Osteocyte (in vitro differentiated cells): ENCODE results near the gene ALK. TPM values are rescaled to one million over a fixed set of nuclear protein-coding genes. Genes with fewer than 3 reads are reported as not detected.

Experiments
- DNase-seq: peaks from one replicate; pipeline ENCODE4 v3.0.0; 2021; ENCODE audit warnings: mixed read lengths; ENCODE audit not compliant: unreplicated experiment; ENCODE audit errors: extremely low spot score
- H3K27ac Mint-ChIP-seq: one replicate; pipeline ENCODE4 v1.8.0; 2021; ENCODE audit warnings: mild to moderate bottlenecking, mixed read lengths; ENCODE audit not compliant: unreplicated experiment
- H3K27me3 Mint-ChIP-seq: one replicate; pipeline ENCODE4 v1.8.0; 2021; ENCODE audit warnings: mixed read lengths; ENCODE audit not compliant: unreplicated experiment
- H3K36me3 Mint-ChIP-seq: one replicate; pipeline ENCODE4 v1.8.0; 2021; ENCODE audit warnings: mixed read lengths; ENCODE audit not compliant: unreplicated experiment
- H3K4me1 Mint-ChIP-seq: one replicate; pipeline ENCODE4 v1.8.0; 2021; ENCODE audit warnings: mixed read lengths; ENCODE audit not compliant: unreplicated experiment
- H3K4me3 Mint-ChIP-seq: one replicate; pipeline ENCODE4 v1.8.0; 2021; ENCODE audit warnings: mild to moderate bottlenecking, moderate library complexity, mixed read lengths; ENCODE audit not compliant: unreplicated experiment
- H3K9me3 Mint-ChIP-seq: one replicate; pipeline ENCODE4 v1.8.0; 2021; ENCODE audit warnings: mixed read lengths; ENCODE audit not compliant: unreplicated experiment
- total RNA-seq: library from RNA; stranded (reverse); gene quantifications from 2 replicates; pipeline ENCODE4 v1.2.1, GENCODE V29; 2021
- TF ChIP-seq, protein P1 (sequence below): fragments of 200-600 bp; sonication (generic); IDR thresholded peaks from 2 replicates; pipeline ENCODE4 v1.5.0; 2021; ENCODE audit warnings: antibody characterized with exemption, mild to moderate bottlenecking, moderate library complexity

ALK gene
- total RNA-seq, 1 donor from 2014 or later, result not detected

DNA sequence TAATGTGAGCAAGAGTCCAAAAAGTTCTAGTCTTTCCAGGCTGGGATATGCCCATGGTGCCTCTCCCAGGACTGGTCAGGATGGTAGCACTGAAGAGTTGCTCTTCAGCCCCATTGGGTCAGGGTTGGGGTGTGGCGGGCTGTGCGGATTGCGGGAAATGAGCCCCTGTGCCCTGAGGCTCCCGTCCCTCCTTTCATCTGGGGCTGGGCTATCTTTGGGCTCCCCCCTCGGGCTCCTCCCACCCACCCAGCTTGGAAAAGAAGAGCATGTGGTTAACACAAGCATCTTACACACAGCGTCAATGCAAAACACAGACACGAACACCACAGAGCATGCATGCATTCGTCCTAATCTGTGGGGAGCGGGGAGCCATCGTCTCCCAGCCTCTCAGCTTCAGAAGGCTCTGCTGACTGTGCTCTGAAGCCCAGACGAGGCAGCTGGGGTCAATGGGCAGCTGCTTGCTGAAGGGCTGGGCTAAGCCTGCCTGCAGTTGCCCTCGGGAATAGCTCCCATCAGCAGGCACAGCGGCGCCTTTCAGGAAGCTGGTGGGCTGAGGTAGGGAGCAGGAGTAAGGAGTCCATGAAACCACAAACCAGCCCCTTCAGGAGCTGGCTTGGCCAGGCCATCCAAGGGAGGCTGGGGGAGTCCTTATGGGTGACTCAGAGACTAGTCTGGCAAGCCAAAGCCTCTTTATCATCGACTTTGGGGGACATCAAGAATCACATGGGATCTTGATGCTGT is 693.3 kb downstream of the ALK start:
- DNase-seq, result no peak
- Mint-ChIP-seq H3K36me3 (no peaks in the 10 kb centered on the region), H3K9me3 (no peaks in the 10 kb centered on the region), H3K27me3 (peaks cover 26% of the 10 kb centered on the region), H3K27ac (no peak overlapping the region), H3K4me1 (peaks cover 4% of the 10 kb centered on the region), H3K4me3 (no peak overlapping the region)
- TF ChIP-seq, protein P1, sequence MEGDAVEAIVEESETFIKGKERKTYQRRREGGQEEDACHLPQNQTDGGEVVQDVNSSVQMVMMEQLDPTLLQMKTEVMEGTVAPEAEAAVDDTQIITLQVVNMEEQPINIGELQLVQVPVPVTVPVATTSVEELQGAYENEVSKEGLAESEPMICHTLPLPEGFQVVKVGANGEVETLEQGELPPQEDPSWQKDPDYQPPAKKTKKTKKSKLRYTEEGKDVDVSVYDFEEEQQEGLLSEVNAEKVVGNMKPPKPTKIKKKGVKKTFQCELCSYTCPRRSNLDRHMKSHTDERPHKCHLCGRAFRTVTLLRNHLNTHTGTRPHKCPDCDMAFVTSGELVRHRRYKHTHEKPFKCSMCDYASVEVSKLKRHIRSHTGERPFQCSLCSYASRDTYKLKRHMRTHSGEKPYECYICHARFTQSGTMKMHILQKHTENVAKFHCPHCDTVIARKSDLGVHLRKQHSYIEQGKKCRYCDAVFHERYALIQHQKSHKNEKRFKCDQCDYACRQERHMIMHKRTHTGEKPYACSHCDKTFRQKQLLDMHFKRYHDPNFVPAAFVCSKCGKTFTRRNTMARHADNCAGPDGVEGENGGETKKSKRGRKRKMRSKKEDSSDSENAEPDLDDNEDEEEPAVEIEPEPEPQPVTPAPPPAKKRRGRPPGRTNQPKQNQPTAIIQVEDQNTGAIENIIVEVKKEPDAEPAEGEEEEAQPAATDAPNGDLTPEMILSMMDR, result no peak

DNA sequence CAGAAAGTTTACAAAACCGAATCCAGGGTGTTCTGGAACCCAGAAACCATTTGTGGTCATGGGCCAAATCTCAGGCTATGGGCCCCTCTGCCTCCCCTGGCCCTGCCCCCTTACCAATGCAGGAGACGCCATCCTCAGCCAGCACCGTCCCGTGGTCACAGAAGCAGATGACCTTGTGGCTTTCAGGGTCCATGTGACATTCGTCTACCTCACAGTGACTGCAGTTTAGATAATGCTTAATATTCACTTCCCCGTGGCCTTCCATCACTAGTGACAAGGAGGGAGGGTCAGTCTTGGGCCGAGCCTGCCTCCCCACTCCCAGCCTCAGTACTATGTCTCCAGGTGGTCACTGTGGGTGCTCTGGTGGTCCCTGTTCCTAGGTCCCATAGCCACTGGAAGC is 694.6 kb downstream of the ALK start:
- no peak overlapping the region for H3K4me3 Mint-ChIP-seq
- H3K4me1 Mint-ChIP-seq, result peaks cover 4% of the 10 kb centered on the region
- H3K9me3 Mint-ChIP-seq, result no peaks in the 10 kb centered on the region
- peaks cover 28% of the 10 kb centered on the region for H3K27me3 Mint-ChIP-seq
- no peak overlapping the region for H3K27ac Mint-ChIP-seq
- DNase-seq, result no peak
- no peaks in the 10 kb centered on the region for H3K36me3 Mint-ChIP-seq
- TF ChIP-seq, protein P1, result no peak

DNA sequence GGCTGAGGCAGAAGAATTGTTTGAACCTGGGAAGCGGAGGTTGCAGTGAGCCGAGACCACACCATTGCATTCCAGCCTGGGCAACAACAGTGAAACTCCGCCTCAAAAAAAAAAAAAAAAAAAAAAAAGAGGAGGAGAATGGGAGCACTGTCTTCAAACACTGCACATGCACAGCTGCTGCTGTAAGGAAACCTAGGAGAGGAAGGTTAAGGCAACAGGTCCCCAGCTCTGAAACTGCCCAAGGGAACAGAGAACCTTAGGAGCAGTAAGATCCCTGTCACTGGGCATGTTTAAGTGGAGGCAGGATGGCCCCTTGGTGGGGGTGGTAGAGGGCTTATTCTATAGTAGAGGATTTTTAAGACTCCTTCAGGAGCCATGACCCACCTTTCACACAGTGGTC is 695.0 kb downstream of the ALK start:
- TF ChIP-seq, protein P1, result no peak
- Mint-ChIP-seq H3K27me3 (peaks cover 31% of the 10 kb centered on the region), H3K36me3 (no peaks in the 10 kb centered on the region), H3K4me1 (peaks cover 4% of the 10 kb centered on the region), H3K27ac (no peak overlapping the region), H3K4me3 (no peak overlapping the region), H3K9me3 (no peaks in the 10 kb centered on the region)
- DNase-seq, result no peak

DNA sequence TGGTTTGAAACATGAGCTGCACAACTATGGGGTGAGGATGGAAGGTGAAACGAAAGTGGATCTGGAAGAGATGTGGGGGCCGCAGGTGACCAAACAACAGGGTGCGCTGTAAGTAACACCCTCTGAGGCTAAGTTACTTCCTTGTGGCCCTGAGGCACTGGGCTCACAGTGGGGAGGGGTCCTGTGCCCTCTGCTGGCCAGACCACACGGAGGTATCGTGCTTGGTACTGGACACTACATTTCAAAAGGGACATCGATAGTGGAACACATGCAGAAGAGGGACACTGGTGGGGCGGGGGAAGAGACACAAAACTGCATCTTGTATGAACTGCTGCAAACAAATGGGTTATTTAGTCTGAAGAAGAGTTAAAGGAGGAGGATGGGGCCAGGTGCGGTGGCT is 695.6 kb downstream of the ALK start:
- Mint-ChIP-seq H3K27me3 (peaks cover 31% of the 10 kb centered on the region), H3K4me1 (peaks cover 4% of the 10 kb centered on the region), H3K4me3 (no peak overlapping the region), H3K36me3 (no peaks in the 10 kb centered on the region), H3K27ac (no peak overlapping the region), H3K9me3 (no peaks in the 10 kb centered on the region)
- TF ChIP-seq, protein P1, result no peak
- DNase-seq, result no peak

DNA sequence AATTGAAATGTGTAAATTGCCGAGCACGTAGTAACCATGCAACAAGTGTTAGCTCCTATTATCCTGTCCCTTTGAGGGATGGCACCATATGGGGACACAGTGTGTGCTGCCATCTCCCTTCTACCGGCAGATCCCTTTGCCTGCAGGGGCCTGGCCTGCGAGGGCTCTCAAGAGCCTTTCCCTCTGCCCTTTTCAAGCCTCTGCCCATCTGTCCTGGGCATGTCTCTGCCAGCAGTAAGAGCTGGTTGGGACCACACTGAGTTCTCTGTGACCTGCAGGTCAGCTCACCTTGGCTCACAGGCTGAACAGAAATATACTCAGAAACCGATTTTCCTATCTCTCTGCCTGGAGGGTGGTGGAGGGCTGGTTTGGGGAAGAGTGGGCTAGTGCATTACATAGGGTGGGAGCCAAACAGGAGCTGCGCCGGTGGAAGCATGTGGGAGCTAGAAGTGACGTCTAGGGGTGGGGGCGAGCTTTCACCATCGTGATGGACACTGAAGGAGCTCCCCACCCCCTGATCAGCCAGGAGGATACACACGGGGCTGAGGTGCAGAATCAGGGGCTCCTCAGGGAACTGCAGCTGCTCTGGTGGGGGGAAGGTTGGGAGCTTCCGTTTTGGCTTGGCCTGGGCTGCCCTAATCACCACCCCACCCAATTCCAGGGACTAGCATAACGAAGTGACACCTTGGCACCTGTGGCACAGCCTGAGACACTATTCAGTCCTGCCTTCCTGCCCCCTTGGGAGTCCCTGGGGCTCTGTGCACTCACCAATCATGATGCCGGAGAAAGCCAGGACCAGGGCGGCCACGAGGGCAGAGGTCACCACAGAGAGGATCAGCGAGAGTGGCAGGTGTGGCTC is 696.5 kb downstream of the ALK start:
- H3K4me3 Mint-ChIP-seq, result no peak overlapping the region
- no peaks in the 10 kb centered on the region for H3K36me3 Mint-ChIP-seq
- H3K9me3 Mint-ChIP-seq, result no peaks in the 10 kb centered on the region
- TF ChIP-seq, protein P1, result no peak
- H3K27ac Mint-ChIP-seq, result no peak overlapping the region
- peaks cover 4% of the 10 kb centered on the region for H3K4me1 Mint-ChIP-seq
- no peak for DNase-seq
- peaks cover 25% of the 10 kb centered on the region for H3K27me3 Mint-ChIP-seq
